Endothelial cell of umbilical vein (primary cell): Measurements from ENCODE around the gene PCDH18. TPM values are rescaled to one million over a fixed set of nuclear protein-coding genes. Genes with fewer than 3 reads are reported as not detected.

Experiments
- BruUV-seq: library from RNA; stranded (reverse); fragments of 400-500 nt; replicated peaks from 2 replicates; lab custom pipeline; 2021; lab: Mats Ljungman, UMichigan
- CTCF ChIA-PET: fragments of 300-600, 350-600 bp; sonication (Branson Sonifier 250); formaldehyde crosslinking; loops from one replicate; lab custom pipeline; 2021; ENCODE audit warnings: antibody characterized with exemption, inconsistent platforms; lab: Charles Lee
- POLR2A ChIA-PET: fragments of 300-600, 350-600 bp; sonication (Branson Sonifier 250); formaldehyde crosslinking; loops from one replicate; lab custom pipeline; 2021; ENCODE audit warnings: antibody characterized with exemption, inconsistent platforms; lab: Charles Lee
- DNase-seq: peaks from one replicate; pipeline ENCODE4 v3.0.0-alpha.2; 2011; ENCODE audit warnings: low read depth, low spot score
- FAIRE-seq: peaks from 2 replicates; lab custom pipeline; 2011; peaks lifted over from hg19 to GRCh38; lab: Jason Lieb, UNC
- H2AFZ ChIP-seq: 2 replicates; pipeline ENCODE4 v1.6.0; 2012; ENCODE audit warnings: low read depth, low read length, control low read depth, inconsistent platforms
- H3K27ac ChIP-seq: 2 replicates; pipeline ENCODE4 v1.5.1; 2011; ENCODE audit warnings: low read depth, mild to moderate bottlenecking, control low read depth, low read length, moderate library complexity; ENCODE audit not compliant: insufficient read depth
- H3K27me3 ChIP-seq, 2 experiments: 2 replicates each; pipeline versions ENCODE4 v1.6.0 to v1.6.1; 2011; ENCODE audit warnings: low read length in 2 of 2, mixed read lengths in 1 of 2; ENCODE audit not compliant: control insufficient read depth in 2 of 2, insufficient read depth in 2 of 2
- H3K36me3 ChIP-seq, 2 experiments: 2 replicates in 1 of 2; 3 replicates in 1 of 2; pipeline ENCODE4 v1.5.1; 2011; ENCODE audit warnings: low read length in 2 of 2, mild to moderate bottlenecking in 1 of 2, moderate library complexity in 1 of 2; ENCODE audit not compliant: control insufficient read depth in 2 of 2, insufficient read depth in 2 of 2; ENCODE audit errors: extremely low read depth in 1 of 2
- H3K4me1 ChIP-seq: 3 replicates; pipeline ENCODE4 v1.5.1; 2011; ENCODE audit warnings: mild to moderate bottlenecking, low read length; ENCODE audit not compliant: control insufficient read depth, insufficient read depth; ENCODE audit errors: extremely low read depth
- H3K4me2 ChIP-seq: 2 replicates; pipeline ENCODE4 v1.6.1; 2011; ENCODE audit warnings: low read length, control low read depth, mixed read lengths; ENCODE audit not compliant: insufficient read depth
- H3K4me3 ChIP-seq, 3 experiments: fragments of 200-600 bp in 1 of 3; sonication (generic), shearing (Covaris generic) in 1 of 3; replicated peaks in 1 of 3; 2 replicates each; pipeline ENCODE4 v1.5.1; 2011 to 2016; ENCODE audit warnings: control low read depth in 3 of 3, low read length in 3 of 3, mild to moderate bottlenecking in 2 of 3, inconsistent platforms in 1 of 3, low read depth in 1 of 3, moderate library complexity in 1 of 3; ENCODE audit not compliant: insufficient read depth in 1 of 3
- H3K79me2 ChIP-seq: 2 replicates; pipeline ENCODE4 v1.6.0; 2012; ENCODE audit warnings: low read length, inconsistent platforms; ENCODE audit not compliant: control insufficient read depth, insufficient read depth
- H3K9ac ChIP-seq: replicated peaks from 2 replicates; pipeline ENCODE3; 2011; ENCODE audit warnings: low read length, control low read depth; ENCODE audit not compliant: insufficient read depth; ENCODE audit errors: extremely low read depth
- H3K9me1 ChIP-seq: replicated peaks from 3 replicates; pipeline ENCODE4 v1.6.0; 2011; ENCODE audit warnings: mild to moderate bottlenecking, low read length; ENCODE audit not compliant: control insufficient read depth, insufficient read depth; ENCODE audit errors: extremely low read depth
- H3K9me3 ChIP-seq: replicated peaks from 2 replicates; pipeline ENCODE4 v1.5.1; 2012; ENCODE audit warnings: low read length, inconsistent platforms; ENCODE audit not compliant: control insufficient read depth, insufficient read depth
- H4K20me1 ChIP-seq: replicated peaks from 2 replicates; pipeline ENCODE3; 2011; ENCODE audit warnings: mild to moderate bottlenecking, low read length; ENCODE audit not compliant: control insufficient read depth, insufficient read depth; ENCODE audit errors: extremely low read depth
- EZH2 ChIP-seq: IDR thresholded peaks from 2 replicates; pipeline ENCODE4 v1.6.1; 2012; ENCODE audit warnings: borderline replicate concordance, low read depth, mild to moderate bottlenecking, moderate library complexity, low read length, inconsistent platforms; ENCODE audit not compliant: severe bottlenecking
- GATA2 ChIP-seq: IDR thresholded peaks from 2 replicates; pipeline ENCODE4 v1.7.0; 2011; ENCODE audit warnings: low read depth, mild to moderate bottlenecking, moderate library complexity, mixed read lengths, low read length; ENCODE audit not compliant: insufficient read length, insufficient read depth
- dilution Hi-C: fragments of 300-500 bp; cut with MboI; formaldehyde crosslinking; loops from one replicate; pipeline ENCODE4 v1.15.0; 2019; ENCODE audit warnings: low sequenced_read_pairs; ENCODE audit not compliant: extremely low pct_ligation_motif_present
- intact Hi-C: fragments of 100-400 bp; cut with micrococcal nuclease; formaldehyde crosslinking; loops from one replicate; pipeline ENCODE4 v1.10.0; 2022
- polyA plus RNA-seq, 4 experiments: library from polyadenylated mRNA; depleted of rRNA in 3 of 4; stranded (reverse) in 3 of 4; unstranded in 1 of 4; fragments of >200 nt; gene quantifications; 2 replicates each; pipeline versions ENCODE4 v1.2.1 to v1.2.3, GENCODE V29; 2011 to 2012; ENCODE audit warnings: missing spikeins in 1 of 4
- total RNA-seq: library from RNA; stranded (reverse); gene quantifications from 2 replicates; pipeline ENCODE4 v1.2.3, GENCODE V29; 2021

Gene PCDH18
- total and polyA plus RNA-seq, 2 donors (not counting 3 experiments of a cell fraction or from before 2014, with no cell fraction given) = 1.5 to 2.2 TPM

GRCh38 chr4:137534516-137534915 is 2.2 kb upstream of the PCDH18 start:
- Histone ChIP-seq H3K79me2 (no peaks in the 10 kb centered on the region), H3K4me3 (no peak overlapping the region), H3K9ac (no peak overlapping the region), H3K27me3 (no peaks in the 10 kb centered on the region), H3K27ac (no peak overlapping the region), H3K4me2 (no peak overlapping the region), H3K9me3 (no peaks in the 10 kb centered on the region), H3K36me3 (no peaks in the 10 kb centered on the region), H3K4me1 (peaks cover 10% of the 10 kb centered on the region), H3K9me1 (no peaks in the 10 kb centered on the region), H2AFZ (no peak overlapping the region), H4K20me1 (no peaks in the 10 kb centered on the region)
- FAIRE-seq = no peak
- CTCF ChIA-PET = no interaction called here
- no peak for DNase-seq
- intact Hi-C loops = loop anchor here (5.0 to 10.0 kb wide), 2 partner anchors 128 to 330 kb away; no protein-coding TSS in a partner anchor
- POLR2A ChIA-PET = interaction anchor here (0.7 kb wide), 1 partner anchor 119 kb away, joined by 3 read pairs; no protein-coding TSS in a partner anchor
- no peak for TF ChIP-seq EZH2
- dilution Hi-C loops = no loop called here
- no TSS peak for BruUV-seq

- intact Hi-C loops = loop anchor here (2.0 to 10.0 kb wide), 3 partner anchors 15 to 331 kb away; no protein-coding TSS in a partner anchor
- peaks cover 10% of the 10 kb centered on the region for H3K4me1 ChIP-seq
- H3K9me1 ChIP-seq = no peaks in the 10 kb centered on the region
- dilution Hi-C loops = no loop called here
- no peak for FAIRE-seq
- H3K79me2 ChIP-seq = no peaks in the 10 kb centered on the region
- no TSS peak for BruUV-seq
- no peak overlapping the region for H3K4me3 ChIP-seq
- POLR2A ChIA-PET = no interaction called here
- no peaks in the 10 kb centered on the region for H4K20me1 ChIP-seq
- no peak overlapping the region for H3K27ac ChIP-seq
- CTCF ChIA-PET = no interaction called here
- no peak overlapping the region for H3K4me2 ChIP-seq
- no peak for TF ChIP-seq GATA2
- H3K9ac ChIP-seq = no peak overlapping the region
- no peaks in the 10 kb centered on the region for H3K27me3 ChIP-seq
- no peaks in the 10 kb centered on the region for H3K9me3 ChIP-seq
- no peaks in the 10 kb centered on the region for H3K36me3 ChIP-seq
- DNase-seq = no peak
- no peak overlapping the region for H2AFZ ChIP-seq
These were observed 1.6 kb upstream of the PCDH18 start for GRCh38 chr4:137533855-137534254.
